GM12892 (cell line): Measurements from ENCODE around the gene TMEM255B.

ENCODE experiments used
- DNase-seq: peaks from one replicate; pipeline ENCODE4 v3.0.0; 2011; ENCODE audit not compliant: insufficient read length
- FAIRE-seq: peaks from 2 replicates; lab custom pipeline; 2011; peaks lifted over from hg19 to GRCh38; lab: Jason Lieb, UNC
- POLR2A ChIP-seq: IDR thresholded peaks from 2 replicates; pipeline ENCODE4 v1.6.1; 2011; ENCODE audit warnings: low read depth, low read length, control low read depth
- POLR2AphosphoS5 ChIP-seq: IDR thresholded peaks from 2 replicates; pipeline ENCODE4 v1.6.1; 2011; ENCODE audit warnings: low read depth, low read length, control low read depth
- TAF1 ChIP-seq: IDR thresholded peaks from 2 replicates; pipeline ENCODE4 v1.6.1; 2011; ENCODE audit warnings: low read depth, mild to moderate bottlenecking, control low read depth, low read length, borderline replicate concordance

TMEM255B gene

DNA sequence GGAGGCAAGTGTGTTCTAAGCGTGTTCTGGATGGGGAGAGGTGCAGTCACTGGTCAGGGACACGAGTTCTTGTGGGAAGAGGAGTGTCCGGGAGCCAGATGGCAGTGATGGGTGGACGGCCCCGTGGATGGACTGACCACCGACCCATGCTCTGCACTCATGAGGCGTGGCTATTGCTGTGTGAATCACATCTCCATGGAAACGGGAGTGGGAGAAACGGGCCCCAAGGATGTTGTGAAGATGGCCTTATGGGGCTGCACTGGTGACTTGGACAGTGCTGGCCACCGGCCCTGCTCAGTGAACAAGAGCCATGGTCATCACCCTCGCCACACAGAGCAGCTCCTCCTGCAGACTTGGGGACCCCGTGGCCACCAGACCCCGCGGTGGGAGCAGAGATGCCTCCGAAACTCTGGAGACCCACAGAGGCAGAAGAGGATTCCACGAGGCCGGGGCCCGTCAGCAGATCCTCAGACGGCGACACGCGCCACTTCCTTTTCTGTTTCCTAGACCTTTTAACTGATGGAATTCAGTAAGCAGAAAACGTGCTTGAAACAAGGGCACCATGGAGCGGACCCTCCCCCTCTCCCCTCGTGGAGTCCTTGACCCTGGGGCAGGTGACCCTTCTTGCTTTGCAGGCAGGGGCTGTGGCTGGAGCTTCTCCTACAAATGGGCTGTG is 57.4 kb downstream of the TMEM255B start:
- DNase-seq (no peak), FAIRE-seq (no peak)
- TF ChIP-seq TAF1: no peak
- TF ChIP-seq POLR2AphosphoS5: no peak
- no peak for TF ChIP-seq POLR2A

DNA sequence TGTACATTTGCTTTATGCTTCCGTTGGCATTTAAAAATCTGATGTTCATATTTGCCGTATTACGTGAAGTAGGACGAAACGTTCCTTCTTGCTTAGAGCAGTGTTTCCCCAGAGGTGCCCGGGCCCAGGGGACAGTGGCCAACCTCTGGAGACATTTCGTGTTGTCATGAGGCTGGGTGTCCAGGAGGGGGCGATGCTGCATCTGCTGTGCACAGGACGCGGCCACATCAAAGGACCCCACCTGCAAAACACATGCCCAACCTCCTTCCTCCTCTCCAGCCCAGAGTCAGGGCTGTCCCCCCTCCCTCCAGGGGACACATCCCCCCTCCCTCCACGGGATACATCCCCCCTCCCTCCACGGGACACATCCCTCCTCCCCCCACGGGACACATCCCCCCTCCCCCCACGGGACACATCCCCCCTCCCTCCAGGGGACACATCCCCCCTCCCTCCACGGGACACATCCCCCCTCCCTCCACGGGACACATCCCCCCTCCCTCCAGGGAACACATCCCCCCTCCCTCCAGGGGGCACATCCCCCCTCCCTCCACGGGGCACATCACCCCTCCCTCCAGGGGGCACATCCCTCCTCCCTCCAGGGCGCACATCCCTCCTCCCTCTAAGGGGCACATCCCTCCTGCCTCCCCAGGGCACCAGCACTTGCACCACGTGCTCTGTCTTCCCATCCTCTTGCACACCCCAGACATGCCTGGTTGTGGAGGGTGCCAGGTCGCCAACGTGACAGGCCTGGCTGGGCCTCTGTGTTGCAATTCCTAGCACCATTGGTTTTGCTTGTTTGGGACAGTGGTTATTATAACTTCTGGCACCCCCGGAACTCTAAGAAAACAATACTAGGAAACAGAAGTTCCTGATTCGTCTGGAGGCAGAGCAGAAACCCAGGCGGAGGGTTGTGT is 58.2 kb downstream of the TMEM255B start:
- FAIRE-seq (peak; percentile 92), DNase-seq (peak; percentile 65)
- TF ChIP-seq POLR2A (no peak), POLR2AphosphoS5 (no peak), TAF1 (no peak)

DNA sequence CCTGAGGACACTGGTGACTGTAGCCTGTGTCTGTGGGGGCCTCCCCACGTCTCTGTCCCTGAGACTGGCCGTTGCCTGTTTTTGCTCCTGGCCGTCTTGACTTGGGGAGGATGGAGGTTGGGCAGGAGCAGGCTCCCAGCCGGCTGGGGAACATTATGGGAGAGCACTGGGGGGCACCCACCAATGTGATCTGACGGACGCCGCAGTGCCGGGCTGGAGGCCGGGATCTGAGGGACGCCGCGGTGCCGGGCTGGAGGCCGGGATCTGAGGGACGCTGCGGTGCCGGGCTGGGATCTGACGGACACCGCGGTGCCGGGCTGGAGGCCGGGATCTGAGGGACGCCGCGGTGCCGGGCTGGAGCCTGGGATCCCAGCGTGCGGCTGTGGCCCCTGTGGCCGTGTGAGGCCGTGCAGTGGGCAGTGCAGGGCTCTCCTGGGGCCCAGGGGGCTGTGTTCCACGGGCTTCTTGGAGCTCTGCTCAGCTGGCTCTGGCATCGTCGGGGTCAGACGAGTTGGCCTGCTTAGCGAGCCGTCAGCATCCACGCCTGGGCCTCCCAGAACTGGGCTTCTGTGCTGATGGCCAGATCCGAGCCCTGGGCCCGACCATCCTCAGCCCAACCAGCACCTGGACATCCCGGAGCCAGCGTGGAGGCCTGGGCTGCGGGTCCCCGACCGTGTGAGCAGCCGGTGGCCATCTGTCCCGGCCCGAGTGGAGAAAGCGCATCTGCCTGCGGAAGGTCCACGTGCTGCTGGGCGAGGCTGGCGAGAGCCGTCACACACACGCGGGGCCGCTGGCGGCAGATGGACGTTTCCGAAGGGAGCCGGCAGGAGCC is 59.0 kb downstream of the TMEM255B start:
- no peak for FAIRE-seq
- TF ChIP-seq POLR2A: no peak
- no peak for DNase-seq

DNA sequence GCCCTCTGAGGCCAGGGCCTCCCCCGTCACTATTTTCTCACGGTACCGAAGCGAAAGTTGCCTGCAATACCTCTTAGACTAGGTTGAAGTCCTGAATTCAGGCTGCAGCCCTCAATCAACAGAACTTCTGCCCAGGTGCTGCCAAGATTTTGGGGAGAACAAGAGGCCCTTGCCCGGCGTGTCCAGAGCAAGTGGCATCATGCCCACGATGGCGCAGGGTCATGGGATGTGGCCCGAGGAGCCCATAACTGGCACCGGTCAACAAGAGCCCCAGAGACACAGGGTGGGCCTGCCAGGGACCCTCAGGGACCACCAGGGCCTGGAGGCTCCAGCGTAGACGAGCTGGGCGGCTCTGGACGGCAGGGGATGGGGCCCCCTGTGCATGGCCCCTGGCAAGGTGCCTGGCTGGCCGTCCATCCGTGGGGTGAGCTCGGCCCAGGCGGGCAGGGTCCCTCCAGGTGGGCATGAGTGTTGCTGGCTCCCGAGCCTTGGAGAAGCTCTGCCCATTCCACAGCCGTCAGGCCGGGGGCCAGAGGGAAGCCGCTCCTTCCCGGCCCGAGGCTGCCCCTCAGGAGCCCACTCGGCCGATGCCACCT is 59.8 kb downstream of the TMEM255B start:
- no peak for DNase-seq
- no peak for FAIRE-seq
- no peak for TF ChIP-seq TAF1
- no peak for TF ChIP-seq POLR2AphosphoS5
- no peak for TF ChIP-seq POLR2A

DNA sequence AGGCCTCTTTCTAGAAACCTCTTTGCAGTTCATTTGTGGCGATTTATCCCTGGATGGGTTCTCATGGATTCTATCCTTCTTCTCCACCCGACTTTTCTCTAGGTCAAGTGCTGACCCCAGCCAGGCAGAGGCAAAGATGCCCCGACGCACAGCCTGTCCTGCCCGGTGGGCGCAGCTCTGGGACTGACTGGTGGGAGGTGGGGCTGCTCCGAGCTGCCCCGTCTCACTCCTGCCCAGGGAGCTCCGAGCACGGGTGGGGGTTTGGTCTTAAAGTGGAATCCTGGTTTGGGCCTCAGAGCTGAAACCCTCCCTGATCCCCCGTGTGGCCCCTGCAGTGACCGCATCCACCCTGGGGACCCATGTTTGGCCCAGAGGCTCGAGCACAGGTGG is 60.3 kb downstream of the TMEM255B start:
- DNase-seq (no peak), FAIRE-seq (no peak)
- TF ChIP-seq TAF1: no peak
- TF ChIP-seq POLR2A: no peak
- no peak for TF ChIP-seq POLR2AphosphoS5

DNA sequence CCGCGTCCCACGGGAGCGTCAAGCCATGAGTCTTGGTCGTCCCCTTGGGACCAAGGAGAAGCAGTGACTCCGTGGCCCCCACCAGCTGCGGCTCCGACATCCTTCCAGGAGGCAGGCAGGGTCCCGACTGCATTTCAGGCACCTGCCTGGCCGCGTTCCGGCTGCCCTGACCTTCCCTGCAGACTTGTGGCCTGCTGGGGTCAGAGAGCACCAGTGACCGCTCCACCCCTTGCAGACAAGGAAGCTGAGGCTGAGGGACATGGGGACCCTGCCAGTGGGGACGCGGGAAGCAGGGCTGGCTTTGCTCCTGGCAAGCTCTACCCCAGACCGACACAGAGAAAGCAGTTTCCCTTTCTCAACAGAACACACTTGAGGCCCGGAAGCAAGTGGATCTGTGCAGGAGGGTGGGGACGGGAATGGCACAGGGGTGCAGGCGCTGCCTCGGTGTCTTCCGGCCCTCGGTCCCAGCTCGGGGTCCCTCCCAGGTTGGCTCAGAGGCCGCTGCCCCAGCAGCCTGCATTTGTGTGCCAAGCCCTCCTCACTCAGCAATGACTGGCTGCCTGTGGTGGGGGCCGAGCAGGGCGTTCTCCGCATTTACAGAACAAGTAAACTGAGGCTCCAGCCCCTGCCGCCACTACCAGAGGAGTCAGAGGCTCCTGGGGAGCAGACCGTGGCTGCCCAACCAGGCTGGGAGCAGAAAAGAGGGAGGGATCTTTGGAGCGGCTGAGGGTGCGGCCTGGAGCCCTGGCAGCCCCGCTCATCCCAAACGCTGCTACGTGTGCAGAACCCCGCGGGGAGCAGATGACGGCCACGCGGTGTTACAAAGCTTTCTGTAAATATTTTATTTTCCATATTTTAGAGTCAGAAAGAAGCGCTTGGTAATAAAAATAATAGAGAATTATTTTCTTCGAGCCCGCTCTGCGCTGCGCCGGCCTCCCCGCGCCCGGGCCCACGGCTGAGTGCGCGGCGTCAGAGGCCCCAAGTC is 61.0 kb downstream of the TMEM255B start:
- no peak for FAIRE-seq
- DNase-seq: no peak
- TF ChIP-seq POLR2A: no peak

DNA sequence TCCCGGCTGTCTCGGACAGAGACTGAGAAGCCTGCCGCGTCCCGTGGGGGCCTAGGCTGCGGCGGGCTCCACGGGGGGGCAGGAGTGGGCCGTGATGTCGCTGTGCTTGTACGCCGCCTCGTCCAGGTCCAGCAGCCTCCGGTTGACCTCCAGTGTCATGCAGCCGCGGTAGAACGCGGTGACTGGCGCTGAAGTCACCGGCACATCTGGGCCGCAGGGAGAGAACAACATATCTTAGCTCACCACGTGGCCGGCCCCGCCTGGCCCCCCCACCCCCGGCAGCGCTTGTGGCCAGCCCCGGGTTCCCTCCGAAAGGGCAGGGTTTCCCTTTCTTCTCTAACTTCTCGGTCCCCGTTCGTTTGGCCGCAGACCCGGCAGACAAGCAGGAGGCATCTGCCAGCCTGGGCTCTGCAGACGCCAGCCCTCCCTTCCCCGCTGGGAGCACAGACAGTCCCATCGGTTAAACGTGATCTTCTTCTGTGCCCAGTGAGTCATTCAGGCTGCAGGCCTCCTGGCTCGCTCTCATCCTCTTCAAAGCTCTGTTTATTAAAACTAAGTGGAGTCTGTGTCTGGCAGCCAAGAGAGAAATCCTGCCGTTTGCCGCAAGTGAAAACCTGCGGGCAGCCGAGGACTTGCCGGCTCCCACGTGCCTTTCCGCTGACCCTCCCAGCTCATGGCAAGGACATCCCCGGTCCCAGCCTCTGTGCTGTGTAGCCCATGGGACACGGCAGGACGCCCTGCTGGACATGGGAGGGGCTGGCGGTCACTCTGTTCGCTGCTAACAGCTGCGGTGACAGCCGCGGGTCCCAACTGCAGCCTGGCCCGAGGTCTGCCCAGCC is 62.0 kb downstream of the TMEM255B start:
- TF ChIP-seq POLR2A (no peak), TAF1 (no peak), POLR2AphosphoS5 (no peak)
- DNase-seq (no peak), FAIRE-seq (no peak)

DNA sequence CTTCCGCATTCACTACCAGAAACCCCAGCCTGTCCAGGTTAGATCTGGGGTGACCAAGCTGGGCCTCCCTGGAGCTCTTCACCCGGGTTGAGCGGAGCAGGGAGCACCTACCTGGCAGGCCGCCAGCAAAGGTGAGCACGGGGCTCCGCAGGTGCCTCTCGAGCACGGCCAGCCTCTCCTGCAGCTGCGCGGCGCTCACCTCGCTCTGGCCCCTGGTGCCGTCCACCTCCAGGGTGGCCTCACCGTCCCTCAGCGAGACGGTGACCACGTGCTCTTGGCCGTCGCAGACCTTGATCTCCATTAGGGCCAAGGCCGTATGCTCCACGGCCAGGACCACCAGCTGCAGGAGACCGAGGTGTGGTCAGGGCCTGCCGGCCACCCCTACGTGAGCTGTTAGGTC is 62.8 kb downstream of the TMEM255B start:
- no peak for DNase-seq
- TF ChIP-seq POLR2A (no peak), POLR2AphosphoS5 (no peak), TAF1 (no peak)
- no peak for FAIRE-seq

DNA sequence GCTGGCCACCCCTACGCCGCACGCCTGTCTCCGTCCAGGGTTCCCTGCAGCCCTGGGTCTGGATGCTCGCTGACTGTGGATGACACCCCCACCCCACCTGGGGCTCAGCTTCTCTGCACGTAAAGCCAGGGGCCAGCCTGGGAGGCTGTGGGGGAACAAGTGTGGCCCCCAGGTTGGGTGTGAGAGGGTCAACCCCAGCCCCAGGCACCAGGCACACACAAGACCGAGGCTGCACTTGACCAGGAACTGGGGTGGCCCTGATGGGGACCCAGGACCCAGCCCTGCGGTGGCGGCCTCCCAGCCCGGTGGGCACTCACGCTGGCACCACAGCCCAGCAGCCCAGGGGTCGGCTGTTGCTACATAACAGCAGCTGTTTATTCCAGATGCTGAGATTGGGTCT is 63.2 kb downstream of the TMEM255B start:
- TF ChIP-seq TAF1 (no peak), POLR2A (no peak), POLR2AphosphoS5 (no peak)
- FAIRE-seq (no peak), DNase-seq (no peak)
